Measurements from ENCODE around the gene FLYWCH2.
A peak's percentile ranks its signal among the peaks of the same experiment; 100 is the strongest.

Gene FLYWCH2

GRCh38 chr16:2838928-2839327 lies 44.1 kb upstream of the FLYWCH2 start:
- peak; percentile 58 for DNase-seq
- Histone ChIP-seq H3K4me3 (ENCODE audit: low read depth, low read length) (no peak overlapping the region), H3K27me3 (replicated peaks) (no peaks in the 10 kb centered on the region), H3K27ac (no peak overlapping the region), H3K36me3 (replicated peaks) (no peaks in the 10 kb centered on the region)
- in situ Hi-C loops (cut with HindIII; ENCODE audit: low pct_ligation_motif_present, low sequenced_read_pairs): no loop called here
- peak; percentile 98 for TF ChIP-seq CTCF (IDR thresholded peaks at IDR 0.05; ENCODE audit: low read depth, low read length, missing control alignments)

- no peaks in the 10 kb centered on the region for H3K27me3 ChIP-seq (replicated peaks)
- in situ Hi-C loops (cut with HindIII; ENCODE audit: low pct_ligation_motif_present, low sequenced_read_pairs): no loop called here
- no peaks in the 10 kb centered on the region for H3K36me3 ChIP-seq (replicated peaks)
- no peak for DNase-seq
- no peak overlapping the region for H3K4me3 ChIP-seq (ENCODE audit: low read depth, low read length)
- no peak for TF ChIP-seq CTCF (IDR thresholded peaks at IDR 0.05; ENCODE audit: low read depth, low read length, missing control alignments)
- H3K27ac ChIP-seq: no peak overlapping the region
These were observed 43.2 kb upstream of the FLYWCH2 start for GRCh38 chr16:2839650-2840450.

GRCh38 chr16:2840914-2841313 lies 42.1 kb upstream of the FLYWCH2 start:
- in situ Hi-C loops (cut with HindIII; ENCODE audit: low pct_ligation_motif_present, low sequenced_read_pairs): no loop called here
- H3K27me3 ChIP-seq (replicated peaks): no peaks in the 10 kb centered on the region
- H3K27ac ChIP-seq: no peak overlapping the region
- H3K36me3 ChIP-seq (replicated peaks): no peaks in the 10 kb centered on the region
- no peak overlapping the region for H3K4me3 ChIP-seq (ENCODE audit: low read depth, low read length)
- no peak for TF ChIP-seq CTCF (IDR thresholded peaks at IDR 0.05; ENCODE audit: low read depth, low read length, missing control alignments)
- no peak for DNase-seq

- Histone ChIP-seq H3K27ac (no peak overlapping the region), H3K4me3 (ENCODE audit: low read depth, low read length) (no peak overlapping the region), H3K27me3 (replicated peaks) (no peaks in the 10 kb centered on the region), H3K36me3 (replicated peaks) (no peaks in the 10 kb centered on the region)
- no peak for TF ChIP-seq CTCF (IDR thresholded peaks at IDR 0.05; ENCODE audit: low read depth, low read length, missing control alignments)
- in situ Hi-C loops (cut with HindIII; ENCODE audit: low pct_ligation_motif_present, low sequenced_read_pairs): no loop called here
- DNase-seq: no peak
These were observed 41.2 kb upstream of the FLYWCH2 start for GRCh38 chr16:2841606-2842339.

GRCh38 chr16:2842340-2843000 lies 40.5 kb upstream of the FLYWCH2 start:
- DNase-seq: no peak
- peak; percentile 71 for TF ChIP-seq CTCF (IDR thresholded peaks at IDR 0.05; ENCODE audit: low read depth, low read length, missing control alignments)
- H3K36me3 ChIP-seq (replicated peaks): no peaks in the 10 kb centered on the region
- no peak overlapping the region for H3K27ac ChIP-seq
- no peaks in the 10 kb centered on the region for H3K27me3 ChIP-seq (replicated peaks)
- in situ Hi-C loops (cut with HindIII; ENCODE audit: low pct_ligation_motif_present, low sequenced_read_pairs): no loop called here
- H3K4me3 ChIP-seq (ENCODE audit: low read depth, low read length): peak overlapping the region; percentile 10

Measured in brain microvascular endothelial cell (primary cell).